ENCODE results near the gene NVL.
"Not testable (repeated sequence)": the region's sequence is repeated elsewhere in the genome, so short reads cannot be mapped to it uniquely, and the experiment has no call there.

The NVL gene

DNA sequence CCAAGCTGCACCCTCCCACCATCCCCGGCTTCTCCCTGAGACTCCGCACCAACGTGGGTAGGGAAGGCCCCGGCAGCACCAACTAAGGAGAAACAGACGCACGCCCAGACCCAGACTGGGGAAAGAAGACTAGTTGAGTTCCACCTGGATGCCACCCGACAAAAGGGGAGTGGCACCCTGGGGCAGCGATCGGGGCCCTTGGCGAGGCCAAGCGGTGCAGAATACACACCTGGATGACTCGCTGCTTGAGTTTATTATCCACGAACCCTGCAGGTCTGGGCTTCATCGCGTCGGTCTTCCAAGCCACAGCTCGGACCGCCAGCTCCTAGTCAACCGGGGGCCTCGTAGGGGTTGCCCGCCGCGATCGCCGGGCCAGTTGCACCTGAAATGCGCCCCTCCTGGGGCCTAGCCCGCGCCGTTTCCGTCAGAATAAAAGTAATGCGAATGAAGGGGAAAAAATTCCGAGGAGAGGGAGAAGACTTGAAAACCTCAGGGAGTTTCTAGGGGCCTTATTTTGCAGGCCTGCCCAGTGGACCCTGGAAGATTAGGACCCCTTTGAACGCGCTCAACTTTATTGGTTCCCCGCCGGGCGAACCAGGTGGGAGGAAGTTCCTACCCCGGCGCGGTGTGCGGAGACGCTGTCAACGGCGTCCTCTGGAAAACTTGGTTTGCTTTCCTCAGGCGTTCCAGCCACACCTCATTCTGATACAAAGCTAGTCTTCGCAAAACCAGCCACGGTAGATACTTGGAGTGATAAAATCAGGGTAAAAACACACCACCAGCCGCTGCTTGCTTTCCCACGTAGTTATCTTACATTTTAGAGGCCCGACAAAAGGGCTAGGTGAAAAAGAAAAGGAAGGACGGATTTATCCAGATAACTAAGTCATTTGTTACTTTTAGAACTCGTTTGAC lies at the start of gene NVL:
Gene NVL, minus strand, starts transcription at position 331 of the 912 bp plus-strand sequence. Its CDS starts 45 bp downstream, at position 286.
- peak; percentile 65 to 77 for DNase-seq (ENCODE audit: low read depth in 2 of 2)

GRCh38 chr1:224378855-224379631 lies 49.1 kb upstream of the NVL start:
- no peak for DNase-seq (ENCODE audit: low read depth in 2 of 2)

GRCh38 chr1:224377676-224378006 lies 47.7 kb upstream of the NVL start:
- DNase-seq (ENCODE audit: low read depth in 2 of 2): peak in 1 of 2 donors; percentile 16

DNA sequence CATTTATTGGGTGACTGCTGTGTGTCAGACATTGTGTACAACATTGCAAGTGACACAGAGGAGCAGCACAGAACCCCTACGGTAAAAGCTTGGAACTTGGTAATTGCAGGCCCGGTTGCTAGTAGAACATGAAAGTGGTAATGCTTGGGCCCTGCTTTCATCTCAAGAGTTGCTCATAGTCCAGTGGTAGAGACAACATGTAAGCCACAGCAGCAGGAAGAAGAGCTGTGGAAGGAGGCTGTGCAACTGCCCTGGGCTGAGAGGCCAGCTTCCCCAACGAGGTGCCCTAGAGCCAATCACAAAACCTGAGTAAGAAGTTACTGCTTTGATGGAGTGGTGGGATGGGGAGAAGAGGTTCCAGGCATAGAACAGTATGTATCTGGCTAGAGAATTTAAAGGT lies 45.1 kb upstream of the NVL start:
- DNase-seq (ENCODE audit: low read depth in 2 of 2): no peak

DNA sequence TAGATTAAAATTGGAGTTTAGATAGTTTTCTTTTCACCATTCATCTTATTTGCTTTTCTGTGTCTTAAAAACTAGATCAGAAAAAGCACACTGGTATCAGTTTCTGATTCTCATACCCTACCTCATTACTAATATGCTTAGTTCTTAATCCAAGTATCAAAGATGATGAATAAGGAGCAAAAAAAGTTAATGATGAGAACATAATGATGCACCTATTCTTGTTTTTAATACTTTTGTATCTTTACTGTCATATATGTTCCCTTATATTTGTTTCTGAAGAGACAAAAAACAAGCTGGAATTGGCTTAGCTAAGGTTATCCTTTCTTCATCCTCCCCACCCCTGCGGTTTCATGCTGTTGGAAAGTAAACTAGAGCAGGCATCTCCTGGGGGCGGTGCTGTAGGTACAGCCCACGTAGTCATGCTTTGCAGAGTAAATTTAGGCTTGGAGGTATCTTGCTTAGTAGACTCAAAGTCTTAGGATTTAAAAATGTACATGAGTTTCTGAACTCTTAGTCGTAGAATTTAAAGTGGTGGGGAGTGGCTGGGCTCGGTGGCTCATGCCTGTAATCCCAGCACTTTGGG lies 43.1 kb upstream of the NVL start:
- DNase-seq (ENCODE audit: low read depth in 2 of 2): peak in 1 of 2 donors; percentile 18

DNA sequence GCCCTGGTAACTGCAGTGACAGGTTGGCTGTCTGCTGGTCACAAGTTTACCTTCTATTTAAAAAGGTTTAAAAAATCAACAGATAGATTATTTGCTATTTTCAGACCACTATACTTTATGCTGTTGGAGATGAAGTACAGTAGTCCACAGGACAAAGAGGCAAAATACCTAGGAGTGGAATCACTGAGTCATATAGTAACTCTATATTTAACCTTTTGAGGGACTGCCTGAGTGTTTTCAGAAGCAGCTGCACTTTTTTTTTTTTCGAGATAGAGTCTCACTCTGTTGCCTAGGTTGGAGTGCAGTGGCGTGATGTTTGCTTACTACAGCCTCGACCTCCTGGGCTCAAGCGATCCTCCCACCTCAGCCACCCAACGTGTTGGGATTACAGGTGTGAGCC lies 38.4 kb upstream of the NVL start:
- DNase-seq (ENCODE audit: low read depth in 2 of 2): no peak

DNA sequence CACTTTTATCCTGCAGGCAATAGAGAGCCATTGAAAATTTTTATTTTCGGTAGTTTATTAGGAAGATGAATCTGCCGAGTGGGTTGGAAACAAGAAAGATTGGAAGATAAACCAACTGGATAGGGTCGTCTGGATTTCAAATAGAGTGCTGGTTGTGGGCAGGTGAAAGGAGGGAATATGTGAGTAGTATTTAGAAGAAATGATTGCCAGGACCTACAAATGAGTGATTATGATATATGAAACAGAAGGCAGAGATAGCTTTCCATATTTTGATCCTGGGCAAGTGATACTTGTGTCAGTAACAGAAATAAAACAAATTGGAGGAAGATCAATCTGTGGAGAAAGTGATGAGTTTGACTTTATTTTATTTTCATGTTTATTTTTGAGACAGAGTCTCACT lies 29.2 kb upstream of the NVL start:
- DNase-seq (ENCODE audit: low read depth in 2 of 2): no peak

DNA sequence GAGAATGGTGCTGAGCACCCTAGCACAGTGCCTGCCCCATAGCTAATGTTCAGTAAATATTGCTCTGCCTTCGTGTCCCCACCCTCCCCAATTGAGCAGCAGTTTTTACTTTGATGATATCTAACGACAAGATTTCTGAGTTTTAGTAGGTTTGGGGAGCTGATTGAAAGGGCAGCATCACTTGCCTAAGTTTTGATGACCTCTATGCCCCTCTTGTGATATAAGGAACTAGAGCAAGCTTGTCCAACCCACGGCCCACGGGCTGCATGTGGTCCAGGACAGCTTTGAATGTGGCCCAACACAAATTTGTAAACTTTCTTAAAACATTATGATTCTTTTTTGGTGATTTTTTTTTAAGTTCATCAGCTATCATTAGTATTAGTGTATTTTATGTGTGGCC lies 28.3 kb upstream of the NVL start:
- no peak for DNase-seq (ENCODE audit: low read depth in 2 of 2)

DNA sequence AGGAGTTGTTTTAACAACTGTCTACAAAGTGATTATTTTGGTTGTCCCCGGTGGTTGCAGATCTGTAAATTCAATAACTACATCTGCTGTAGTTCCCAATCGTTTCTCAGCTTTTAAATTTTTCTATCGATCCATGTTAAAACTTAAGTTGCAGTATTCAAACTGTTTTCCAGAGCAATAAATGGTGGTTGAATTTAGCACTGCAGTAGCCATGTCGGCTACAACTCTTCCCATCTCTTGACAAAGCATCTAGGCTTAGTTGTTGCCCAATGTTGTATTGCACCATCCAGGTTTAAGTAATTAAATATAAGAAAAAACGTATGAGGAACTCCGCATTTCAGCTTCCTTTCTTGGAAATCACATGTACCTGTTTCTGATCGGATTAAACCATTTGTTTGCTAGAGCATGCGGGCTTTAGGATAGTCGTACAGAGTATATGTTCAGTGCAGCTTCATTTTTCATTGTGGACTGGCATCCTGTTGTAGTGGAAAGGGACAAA lies 27.7 kb upstream of the NVL start:
- DNase-seq (ENCODE audit: low read depth in 2 of 2): no peak

- DNase-seq (ENCODE audit: low read depth in 2 of 2): peak; percentile 83 to 87
These were observed 27.0 kb upstream of the NVL start, which contains the start of gene CNIH4 for GRCh38 chr1:224356685-224357625. Gene CNIH4 (plus strand): TSS chr1:224356879. CDS start chr1:224356925, 46 bp downstream.

GRCh38 chr1:224353975-224354925 lies 24.3 kb upstream of the NVL start:
- DNase-seq (ENCODE audit: low read depth in 2 of 2): no peak

DNA sequence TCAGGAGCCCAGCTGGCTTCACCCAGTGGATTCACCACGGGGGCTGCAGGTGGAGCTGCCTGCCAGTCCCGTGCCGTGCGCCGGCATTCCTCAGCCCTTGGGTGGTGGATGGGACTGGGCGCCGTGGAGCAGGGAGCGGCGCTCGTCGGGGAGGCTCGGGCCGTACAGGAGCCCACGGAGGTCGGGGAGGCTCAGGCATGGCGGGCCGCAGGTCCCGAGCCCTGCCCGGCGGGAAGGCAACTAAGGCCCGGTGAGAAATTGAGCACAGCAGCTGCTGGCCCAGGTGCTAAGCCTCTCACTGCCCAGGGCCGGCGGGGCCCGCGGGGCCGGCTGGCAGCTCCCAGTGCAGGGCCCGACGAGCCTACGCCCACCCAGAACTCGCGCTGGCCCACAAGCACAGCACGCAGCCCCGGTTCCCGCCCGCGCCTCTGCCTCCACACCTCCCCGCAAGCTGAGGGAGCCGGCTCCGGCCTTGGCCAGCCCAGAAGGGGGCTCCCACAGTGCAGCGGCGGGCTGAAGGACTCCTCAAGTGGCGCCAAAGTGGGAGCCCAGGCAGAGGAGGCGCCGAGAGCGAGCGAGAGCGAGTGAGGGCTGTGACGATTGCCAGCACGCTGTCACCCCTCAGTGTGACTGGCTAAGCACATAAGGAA lies 22.6 kb upstream of the NVL start:
- not testable (repeated sequence) for DNase-seq (ENCODE audit: low read depth in 2 of 2)

DNA sequence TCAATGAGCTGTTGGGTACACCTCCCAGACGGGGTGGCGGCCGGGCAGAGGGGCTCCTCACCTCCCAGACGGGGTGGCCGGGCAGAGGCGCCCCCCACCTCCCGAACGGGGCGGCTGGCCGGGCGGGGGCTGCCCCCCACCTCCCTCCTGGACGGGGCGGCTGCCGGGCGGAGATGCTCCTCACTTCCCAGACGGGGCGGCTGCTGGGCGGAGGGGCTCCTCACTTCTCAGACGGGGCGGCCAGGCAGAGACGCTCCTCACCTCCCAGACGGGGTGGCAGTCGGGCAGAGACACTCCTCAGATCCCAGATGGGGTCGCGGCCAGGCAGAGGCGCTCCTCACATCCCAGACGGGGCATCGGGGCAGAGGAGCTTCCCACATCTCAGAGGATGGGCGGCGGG lies 19.7 kb upstream of the NVL start:
- not testable (repeated sequence) for DNase-seq (ENCODE audit: low read depth in 2 of 2)

- DNase-seq (ENCODE audit: low read depth in 2 of 2): no peak
These were observed 18.2 kb upstream of the NVL start for GRCh38 chr1:224348137-224348536.

DNA sequence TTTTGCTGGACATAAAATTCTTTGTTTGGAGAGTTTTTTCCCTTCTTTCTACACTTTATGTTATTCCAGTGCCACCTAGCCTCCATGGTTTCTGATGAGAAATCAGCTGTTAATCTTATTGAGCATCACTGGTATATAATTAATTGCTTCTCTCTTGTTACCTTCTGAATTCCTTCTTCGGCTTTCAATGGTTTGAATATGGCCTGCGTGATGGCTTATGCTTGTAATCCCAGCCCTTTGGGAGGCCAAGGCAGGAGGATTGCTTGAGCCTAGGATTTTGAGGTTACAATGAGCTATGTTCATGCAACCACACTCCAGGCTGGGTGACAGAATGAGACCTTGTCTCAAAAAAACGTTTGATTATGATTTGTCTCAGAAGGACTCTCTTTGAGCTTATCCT lies 13.7 kb upstream of the NVL start:
- no peak for DNase-seq (ENCODE audit: low read depth in 2 of 2)

DNA sequence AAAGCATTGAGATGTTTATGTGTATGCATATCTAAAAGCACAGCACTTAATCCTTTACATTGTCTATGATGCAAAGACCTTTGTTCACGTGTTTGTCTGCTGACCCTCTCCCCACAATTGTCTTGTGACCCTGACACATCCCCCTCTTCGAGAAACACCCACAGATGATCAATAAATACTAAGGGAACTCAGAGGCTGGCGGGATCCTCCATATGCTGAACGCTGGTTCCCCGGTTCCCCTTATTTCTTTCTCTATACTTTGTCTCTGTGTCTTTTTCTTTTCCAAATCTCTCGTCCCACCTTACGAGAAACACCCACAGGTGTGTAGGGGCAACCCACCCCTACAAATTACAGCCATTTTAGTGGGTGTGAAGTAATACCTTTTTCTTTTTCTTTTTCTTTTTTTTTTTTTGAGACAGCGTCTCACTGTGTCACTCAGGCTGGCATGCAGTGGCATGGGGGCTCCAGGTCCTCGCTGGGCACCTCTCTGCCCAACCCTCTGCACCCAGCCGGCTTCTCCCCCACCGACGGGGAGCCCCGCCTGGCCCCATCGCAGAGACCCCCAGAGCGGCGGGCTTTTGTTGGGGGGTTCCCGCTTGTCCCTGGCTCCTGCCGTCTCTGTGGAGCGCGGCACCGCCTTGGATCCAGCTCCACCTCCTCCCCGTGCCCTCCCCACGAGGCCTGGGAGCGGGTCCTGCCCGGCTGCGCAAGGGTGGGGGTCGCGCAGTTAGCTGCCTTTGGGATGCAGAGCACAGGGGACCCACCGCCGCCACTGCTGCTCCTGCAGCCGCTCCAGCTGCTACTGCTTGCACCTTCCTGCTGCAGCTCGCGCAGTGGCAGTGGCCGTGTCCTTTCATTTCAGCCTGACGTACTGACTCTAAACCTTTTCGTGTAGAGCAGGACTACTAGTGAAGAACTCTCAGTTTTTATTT lies 10.7 kb upstream of the NVL start:
- peak in 1 of 2 donors; percentile 18 for DNase-seq (ENCODE audit: low read depth in 2 of 2)

GRCh38 chr1:224339442-224340033 lies 9.6 kb upstream of the NVL start:
- no peak for DNase-seq (ENCODE audit: low read depth in 2 of 2)
